Measurements from ENCODE around the gene DGKD. TPM values are rescaled to one million over a fixed set of nuclear protein-coding genes. Genes with fewer than 3 reads are reported as not detected.
A peak's percentile ranks its signal among the peaks of the same experiment; 100 is the strongest.
"Not testable (repeated sequence)": the region's sequence is repeated elsewhere in the genome, so short reads cannot be mapped to it uniquely, and the experiment has no call there.

DGKD gene
- total and polyA plus RNA-seq, 5 experiments from 2014 or later, result 29.3 to 315 (median 44.5) TPM

DNA sequence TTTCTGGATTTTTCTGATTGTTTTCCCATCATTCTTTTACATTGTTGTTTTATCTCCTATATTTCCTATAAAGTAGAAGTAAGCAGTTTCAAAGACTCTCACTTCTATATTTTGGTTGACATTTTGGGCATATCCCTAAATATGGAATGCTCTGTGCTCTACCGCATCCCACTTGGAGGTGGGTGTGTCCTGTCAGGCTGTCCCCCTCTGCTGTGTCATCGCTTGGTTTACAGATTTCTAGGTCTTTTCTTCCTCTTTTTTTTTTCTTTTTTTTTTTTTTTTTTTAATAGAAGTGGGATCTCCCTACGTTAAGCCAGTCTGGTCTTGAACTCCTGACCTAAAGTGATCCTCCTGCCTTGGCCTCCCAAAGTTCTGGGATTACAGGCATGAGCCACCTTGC is 13.3 kb downstream of the DGKD start:
- no peaks in the 10 kb centered on the region for H3K27me3 Mint-ChIP-seq
- POLR2A ChIA-PET, result no interaction called here
- ATAC-seq (no peak), DNase-seq (no peak)
- no peak overlapping the region for H3K4me3 Mint-ChIP-seq
- peaks cover 32 to 83% (median 64%) of the 10 kb centered on the region in 4 donors for H3K4me1 Mint-ChIP-seq
- H3K36me3 Mint-ChIP-seq, result peaks cover 14 to 60% (median 21%) of the 10 kb centered on the region in 3 donors
- H3K27ac Mint-ChIP-seq, result peak overlapping the region in 7 of 10 donors; percentile 5 to 91 (median 51)
- H3K9me3 Mint-ChIP-seq, result peaks cover 0 to 9% (median 4%) of the 10 kb centered on the region in 9 donors

DNA sequence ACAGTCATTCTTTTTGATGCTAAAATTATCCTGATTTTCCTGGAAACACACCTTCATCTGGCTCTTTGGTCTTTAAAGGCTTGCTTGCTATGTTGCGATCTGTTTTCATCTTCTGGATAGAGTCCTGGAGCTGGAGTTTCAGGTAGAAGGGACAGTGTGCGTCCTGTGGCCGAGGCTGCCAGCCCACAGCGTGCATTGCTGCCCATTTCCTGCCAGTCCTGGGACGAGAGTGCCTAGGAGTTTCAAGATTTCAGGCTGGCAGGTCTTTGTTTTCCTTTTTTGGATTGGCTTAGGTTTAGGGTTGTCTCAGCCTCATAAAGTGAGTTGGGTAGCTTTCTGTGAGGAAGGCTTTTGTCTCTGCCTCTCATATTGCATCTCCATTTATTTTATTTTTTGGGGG is 14.5 kb downstream of the DGKD start:
- Mint-ChIP-seq H3K27me3 (no peaks in the 10 kb centered on the region), H3K4me1 (peaks cover 38 to 82% (median 68%) of the 10 kb centered on the region in 4 donors), H3K36me3 (peaks cover 15 to 64% (median 21%) of the 10 kb centered on the region in 3 donors), H3K4me3 (peak overlapping the region in 4 of 10 donors; percentile 14 to 57 (median 45)), H3K27ac (peak overlapping the region in 9 of 10 donors; percentile 1 to 91 (median 63)), H3K9me3 (peaks cover 0 to 4% (median 2%) of the 10 kb centered on the region in 9 donors)
- POLR2A ChIA-PET, result no interaction called here
- no peak for ATAC-seq
- DNase-seq, result no peak

DNA sequence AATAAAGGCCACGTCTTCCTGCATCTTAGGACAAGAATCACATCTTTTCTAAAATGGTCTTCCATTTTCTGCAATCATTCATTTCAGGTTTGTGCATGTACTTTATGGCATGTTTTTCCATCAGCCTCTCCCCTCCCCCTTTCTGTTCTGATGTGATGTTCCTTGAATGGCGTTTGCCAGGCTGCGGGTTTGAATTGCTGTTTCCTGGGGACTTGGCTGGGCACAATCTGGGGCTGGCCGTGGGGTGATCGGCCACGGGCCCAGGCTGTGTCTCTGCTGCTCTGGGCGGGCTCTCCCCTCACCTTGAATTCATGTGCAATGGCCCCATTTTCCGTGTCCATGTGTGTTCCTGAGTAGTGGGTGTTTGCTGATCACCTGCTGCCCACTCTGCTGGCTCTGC is 15.2 kb downstream of the DGKD start:
- POLR2A ChIA-PET, result no interaction called here
- DNase-seq (no peak), ATAC-seq (no peak)
- Mint-ChIP-seq H3K27ac (peak overlapping the region in 7 of 10 donors; percentile 31 to 91 (median 62)), H3K36me3 (peaks cover 10 to 65% (median 14%) of the 10 kb centered on the region in 3 donors), H3K4me3 (peak overlapping the region in 3 of 10 donors; percentile 13 to 30 (median 14)), H3K9me3 (peaks cover 0 to 1% (median 0%) of the 10 kb centered on the region in 9 donors), H3K4me1 (peaks cover 36 to 75% (median 65%) of the 10 kb centered on the region in 4 donors), H3K27me3 (no peaks in the 10 kb centered on the region)

GRCh38 chr2:233369897-233370685 is 15.8 kb downstream of the DGKD start:
- Mint-ChIP-seq H3K4me3 (peak overlapping the region in 3 of 10 donors; percentile 14 to 30 (median 24)), H3K4me1 (peaks cover 34 to 73% (median 63%) of the 10 kb centered on the region in 4 donors), H3K27me3 (no peaks in the 10 kb centered on the region), H3K27ac (peak overlapping the region in 9 of 10 donors; percentile 11 to 91 (median 58)), H3K9me3 (no peaks in the 10 kb centered on the region), H3K36me3 (peaks cover 5 to 63% (median 11%) of the 10 kb centered on the region in 3 donors)
- POLR2A ChIA-PET, result no interaction called here
- DNase-seq (no peak), ATAC-seq (no peak)

DNA sequence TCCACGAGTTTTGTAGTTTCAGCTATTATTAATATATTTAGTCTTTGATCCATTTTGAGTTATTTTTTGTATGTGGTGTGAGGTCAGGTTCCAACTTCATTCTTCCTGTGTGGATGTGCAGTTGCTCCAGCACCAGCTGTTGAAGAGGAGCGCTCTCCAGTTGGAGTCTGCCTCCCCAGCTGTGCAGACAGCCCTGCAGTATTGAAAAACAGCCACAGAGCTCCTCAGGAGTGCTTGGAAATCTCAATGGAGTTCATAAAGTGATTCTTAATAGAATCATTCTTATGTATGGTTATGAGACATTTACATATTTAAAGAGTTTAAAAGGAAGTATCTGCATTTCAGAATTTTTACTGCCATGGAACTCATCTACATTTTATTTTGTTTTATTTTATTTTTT is 17.3 kb downstream of the DGKD start:
- no peak for DNase-seq
- H3K36me3 Mint-ChIP-seq, result peaks cover 5 to 67% (median 11%) of the 10 kb centered on the region in 3 donors

GRCh38 chr2:233372855-233373254 is 18.6 kb downstream of the DGKD start:
- Mint-ChIP-seq H3K9me3 (no peaks in the 10 kb centered on the region), H3K27ac (peak overlapping the region in 4 of 10 donors; percentile 7 to 71 (median 38)), H3K36me3 (peaks cover 10 to 67% (median 19%) of the 10 kb centered on the region in 3 donors), H3K4me3 (no peak overlapping the region), H3K4me1 (peaks cover 33 to 66% (median 53%) of the 10 kb centered on the region in 4 donors), H3K27me3 (no peaks in the 10 kb centered on the region)
- POLR2A ChIA-PET, result interaction anchor here (1.1 to 1.4 kb wide), 2 partner anchors 16 to 19 kb away, joined by 3 to 4 read pairs; partner anchors contain the start of gene DGKD
- ATAC-seq (no peak), DNase-seq (no peak)

More for the DNA sequence above, 17.3 kb downstream of the DGKD start:
- Mint-ChIP-seq H3K27me3 (no peaks in the 10 kb centered on the region), H3K27ac (peak overlapping the region in 8 of 10 donors; percentile 16 to 83 (median 50)), H3K4me1 (peaks cover 34 to 71% (median 59%) of the 10 kb centered on the region in 4 donors), H3K4me3 (peak overlapping the region in 1 of 10 donors; percentile 30), H3K9me3 (no peaks in the 10 kb centered on the region)
- no peak for ATAC-seq
- POLR2A ChIA-PET, result interaction anchor here (0.6 kb wide), 1 partner anchor 11 kb away, joined by 6 read pairs; no protein-coding TSS in a partner anchor

- peaks cover 10 to 65% (median 19%) of the 10 kb centered on the region in 3 donors for H3K36me3 Mint-ChIP-seq
- POLR2A ChIA-PET, result interaction anchor here (1.4 kb wide), 1 partner anchor 16 kb away, joined by 3 read pairs; no protein-coding TSS in a partner anchor
These were observed 19.0 kb downstream of the DGKD start for GRCh38 chr2:233373316-233373715.

DNA sequence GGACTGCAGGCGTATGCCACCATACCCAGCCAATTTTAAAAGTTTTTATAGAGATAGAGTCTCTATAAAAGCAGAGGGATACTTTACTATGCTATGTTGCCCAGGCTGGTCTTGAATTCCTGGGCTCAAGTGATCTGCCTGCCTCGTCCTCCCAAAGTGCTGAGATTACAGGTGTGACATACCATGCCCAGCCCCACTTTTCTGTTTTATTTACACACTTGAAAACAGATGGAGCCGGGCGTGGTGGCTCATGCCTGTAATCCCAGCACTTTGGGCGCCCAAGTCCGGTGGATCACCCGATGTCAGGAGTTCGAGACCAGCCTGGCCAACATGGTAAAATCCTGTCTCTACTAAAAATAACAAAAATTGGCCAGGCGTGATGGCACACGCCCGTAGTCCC is 20.5 kb downstream of the DGKD start:
- not testable (repeated sequence) for ATAC-seq, DNase-seq, H3K27me3 Mint-ChIP-seq, H3K9me3 Mint-ChIP-seq, H3K4me3 Mint-ChIP-seq
- H3K27ac Mint-ChIP-seq, result peak overlapping the region in 4 of 10 donors; percentile 29 to 84 (median 59)
- POLR2A ChIA-PET, result interaction anchor here (1.5 kb wide), 1 partner anchor 43 kb away, joined by 4 read pairs; no protein-coding TSS in a partner anchor
- H3K4me1 Mint-ChIP-seq, result peaks cover 33 to 61% (median 47%) of the 10 kb centered on the region in 4 donors
- H3K36me3 Mint-ChIP-seq, result peaks cover 10 to 64% (median 19%) of the 10 kb centered on the region in 3 donors

More at GRCh38 chr2:233373316-233373715, 19.0 kb downstream of the DGKD start:
- no peak overlapping the region for H3K4me3 Mint-ChIP-seq
- ATAC-seq, result no peak
- peak overlapping the region in 3 of 10 donors; percentile 7 to 71 (median 42) for H3K27ac Mint-ChIP-seq
- peaks cover 32 to 62% (median 49%) of the 10 kb centered on the region in 4 donors for H3K4me1 Mint-ChIP-seq
- H3K9me3 Mint-ChIP-seq, result no peaks in the 10 kb centered on the region
- no peaks in the 10 kb centered on the region for H3K27me3 Mint-ChIP-seq
- no peak for DNase-seq

DNA sequence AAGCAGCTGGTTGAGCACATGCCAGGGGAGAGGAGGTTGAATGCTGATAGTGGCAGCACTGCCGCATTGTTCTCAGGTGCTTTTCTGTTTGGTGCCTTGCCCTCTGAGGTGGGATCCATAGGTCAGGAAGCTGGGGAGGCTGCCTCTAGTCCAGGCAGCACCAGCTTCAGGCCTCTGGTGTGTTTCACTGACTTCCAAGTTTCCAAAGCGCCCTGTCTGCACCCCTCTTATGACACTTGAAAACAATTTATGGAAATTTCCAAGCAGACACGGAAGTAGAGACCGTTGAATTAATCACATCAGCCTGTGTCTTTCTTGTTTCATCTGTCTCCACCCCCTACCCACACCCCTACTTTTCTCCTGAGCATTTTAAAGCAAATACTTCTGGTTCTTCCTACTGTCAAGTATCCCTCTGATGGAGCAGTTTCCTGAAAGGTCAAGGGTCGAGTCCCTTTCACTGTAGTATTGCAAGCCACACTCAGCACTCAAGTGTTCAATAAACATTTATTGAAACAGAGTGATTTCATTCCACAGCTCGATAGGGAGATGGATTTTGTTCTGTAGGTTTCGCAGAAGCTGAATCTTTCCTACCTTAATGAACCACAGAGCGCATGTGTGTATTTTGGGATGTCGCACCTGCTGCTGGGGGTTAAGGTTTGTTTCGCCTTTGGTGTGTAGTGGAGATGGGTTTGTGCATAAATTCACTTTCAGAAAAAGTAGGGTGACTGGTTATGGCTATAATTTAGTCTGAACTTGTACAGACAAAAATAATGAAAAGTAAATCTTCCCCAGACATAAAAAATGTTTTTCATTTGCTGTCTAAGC is 21.4 kb downstream of the DGKD start:
- Mint-ChIP-seq H3K27ac (peak overlapping the region in 9 of 10 donors; percentile 18 to 86 (median 55)), H3K4me1 (peaks cover 39 to 63% (median 51%) of the 10 kb centered on the region in 4 donors), H3K36me3 (peaks cover 10 to 67% (median 18%) of the 10 kb centered on the region in 3 donors), H3K9me3 (no peaks in the 10 kb centered on the region), H3K4me3 (peak overlapping the region in 1 of 10 donors; percentile 16), H3K27me3 (no peaks in the 10 kb centered on the region)
- DNase-seq (no peak), ATAC-seq (no peak)
- POLR2A ChIA-PET, result interaction anchor here (1.5 to 2.2 kb wide), 2 partner anchors 10 to 44 kb away, joined by 4 to 7 read pairs; no protein-coding TSS in a partner anchor

- Mint-ChIP-seq H3K27me3 (no peaks in the 10 kb centered on the region), H3K36me3 (peaks cover 5 to 58% (median 8%) of the 10 kb centered on the region in 3 donors), H3K4me3 (peak overlapping the region in 2 of 10 donors; percentile 22 to 50), H3K9me3 (no peaks in the 10 kb centered on the region), H3K4me1 (peaks cover 46 to 75% (median 67%) of the 10 kb centered on the region in 4 donors), H3K27ac (peak overlapping the region in 8 of 10 donors; percentile 57 to 81 (median 76))
- no peak for DNase-seq
- POLR2A ChIA-PET, result interaction anchor here (0.9 kb wide), 1 partner anchor 23 kb away, joined by 4 read pairs; no protein-coding TSS in a partner anchor
- ATAC-seq, result no peak
These were observed 24.7 kb downstream of the DGKD start for GRCh38 chr2:233379034-233379433.

GRCh38 chr2:233379441-233379840 is 25.1 kb downstream of the DGKD start:
- Mint-ChIP-seq H3K9me3 (no peaks in the 10 kb centered on the region), H3K4me3 (peak overlapping the region in 2 of 10 donors; percentile 2 to 36), H3K36me3 (peaks cover 5 to 54% (median 8%) of the 10 kb centered on the region in 3 donors), H3K27ac (peak overlapping the region in 9 of 10 donors; percentile 25 to 81 (median 74)), H3K27me3 (no peaks in the 10 kb centered on the region), H3K4me1 (peaks cover 50 to 79% (median 71%) of the 10 kb centered on the region in 4 donors)
- POLR2A ChIA-PET, result no interaction called here
- DNase-seq, result no peak
- no peak for ATAC-seq

All from naive thymus-derived CD8-positive, alpha-beta T cell (primary cell).